ENCODE results near the gene CDH4.

The CDH4 gene

GRCh38 chr20:61600016-61600415, 348.0 kb downstream of the CDH4 start:
- Histone ChIP-seq H3K4me1 (ENCODE audit: control insufficient read depth in 2 of 2, insufficient read depth in 2 of 2, low read length in 2 of 2) (no peaks in the 10 kb centered on the region), H3K4me3 (ENCODE audit: low read length in 2 of 2) (no peak overlapping the region), H3K36me3 (ENCODE audit: control insufficient read depth in 2 of 2, insufficient read depth in 2 of 2, low read length in 2 of 2) (no peaks in the 10 kb centered on the region), H3K9me3 (ENCODE audit: control insufficient read depth in 2 of 2, low read length in 2 of 2) (peaks cover 0 to 6% of the 10 kb centered on the region in 2 donors), H3K27me3 (ENCODE audit: control insufficient read depth in 2 of 2, insufficient read depth in 2 of 2, low read length in 2 of 2) (no peaks in the 10 kb centered on the region), H3K9ac (ENCODE audit: low read depth in 1 of 2, low read length in 2 of 2) (no peak overlapping the region), H3K27ac (ENCODE audit: low read depth in 2 of 2, low read length in 2 of 2) (no peak overlapping the region)

GRCh38 chr20:61601361-61601760, 349.3 kb downstream of the CDH4 start:
- H3K9ac ChIP-seq (ENCODE audit: low read depth in 1 of 2, low read length in 2 of 2), result no peak overlapping the region

GRCh38 chr20:61601853-61602252, 349.8 kb downstream of the CDH4 start:
- H3K9ac ChIP-seq (ENCODE audit: low read depth in 1 of 2, low read length in 2 of 2), result no peak overlapping the region
- H3K4me1 ChIP-seq (ENCODE audit: control insufficient read depth in 2 of 2, insufficient read depth in 2 of 2, low read length in 2 of 2), result no peaks in the 10 kb centered on the region
- no peak overlapping the region for H3K27ac ChIP-seq (ENCODE audit: low read depth in 2 of 2, low read length in 2 of 2)
- H3K36me3 ChIP-seq (ENCODE audit: control insufficient read depth in 2 of 2, insufficient read depth in 2 of 2, low read length in 2 of 2), result no peaks in the 10 kb centered on the region
- H3K9me3 ChIP-seq (ENCODE audit: control insufficient read depth in 2 of 2, low read length in 2 of 2), result peaks cover 0 to 2% of the 10 kb centered on the region in 2 donors
- H3K27me3 ChIP-seq (ENCODE audit: control insufficient read depth in 2 of 2, insufficient read depth in 2 of 2, low read length in 2 of 2), result no peaks in the 10 kb centered on the region
- no peak overlapping the region for H3K4me3 ChIP-seq (ENCODE audit: low read length in 2 of 2)

More at GRCh38 chr20:61601361-61601760, 349.3 kb downstream of the CDH4 start:
- Histone ChIP-seq H3K36me3 (ENCODE audit: control insufficient read depth in 2 of 2, insufficient read depth in 2 of 2, low read length in 2 of 2) (no peaks in the 10 kb centered on the region), H3K4me1 (ENCODE audit: control insufficient read depth in 2 of 2, insufficient read depth in 2 of 2, low read length in 2 of 2) (no peaks in the 10 kb centered on the region), H3K27me3 (ENCODE audit: control insufficient read depth in 2 of 2, insufficient read depth in 2 of 2, low read length in 2 of 2) (no peaks in the 10 kb centered on the region), H3K4me3 (ENCODE audit: low read length in 2 of 2) (no peak overlapping the region), H3K27ac (ENCODE audit: low read depth in 2 of 2, low read length in 2 of 2) (no peak overlapping the region), H3K9me3 (ENCODE audit: control insufficient read depth in 2 of 2, low read length in 2 of 2) (peaks cover 0 to 4% of the 10 kb centered on the region in 2 donors)

- Histone ChIP-seq H3K9me3 (ENCODE audit: control insufficient read depth in 2 of 2, low read length in 2 of 2) (peaks cover 0 to 2% of the 10 kb centered on the region in 2 donors), H3K27ac (ENCODE audit: low read depth in 2 of 2, low read length in 2 of 2) (no peak overlapping the region), H3K36me3 (ENCODE audit: control insufficient read depth in 2 of 2, insufficient read depth in 2 of 2, low read length in 2 of 2) (no peaks in the 10 kb centered on the region), H3K4me3 (ENCODE audit: low read length in 2 of 2) (no peak overlapping the region), H3K4me1 (ENCODE audit: control insufficient read depth in 2 of 2, insufficient read depth in 2 of 2, low read length in 2 of 2) (no peaks in the 10 kb centered on the region), H3K9ac (ENCODE audit: low read depth in 1 of 2, low read length in 2 of 2) (no peak overlapping the region), H3K27me3 (ENCODE audit: control insufficient read depth in 2 of 2, insufficient read depth in 2 of 2, low read length in 2 of 2) (no peaks in the 10 kb centered on the region)
Measured at GRCh38 chr20:61603715-61604114, 351.7 kb downstream of the CDH4 start.

- H3K27me3 ChIP-seq (ENCODE audit: control insufficient read depth in 2 of 2, insufficient read depth in 2 of 2, low read length in 2 of 2), result no peaks in the 10 kb centered on the region
- no peak overlapping the region for H3K27ac ChIP-seq (ENCODE audit: low read depth in 2 of 2, low read length in 2 of 2)
- no peak overlapping the region for H3K9ac ChIP-seq (ENCODE audit: low read depth in 1 of 2, low read length in 2 of 2)
- H3K9me3 ChIP-seq (ENCODE audit: control insufficient read depth in 2 of 2, low read length in 2 of 2), result peaks cover 0 to 2% of the 10 kb centered on the region in 2 donors
- H3K4me1 ChIP-seq (ENCODE audit: control insufficient read depth in 2 of 2, insufficient read depth in 2 of 2, low read length in 2 of 2), result no peaks in the 10 kb centered on the region
- H3K4me3 ChIP-seq (ENCODE audit: low read length in 2 of 2), result no peak overlapping the region
- no peaks in the 10 kb centered on the region for H3K36me3 ChIP-seq (ENCODE audit: control insufficient read depth in 2 of 2, insufficient read depth in 2 of 2, low read length in 2 of 2)
Measured at GRCh38 chr20:61604549-61604948, 352.5 kb downstream of the CDH4 start.

- Histone ChIP-seq H3K9me3 (ENCODE audit: control insufficient read depth in 2 of 2, low read length in 2 of 2) (peaks cover 0 to 2% of the 10 kb centered on the region in 2 donors), H3K4me1 (ENCODE audit: control insufficient read depth in 2 of 2, insufficient read depth in 2 of 2, low read length in 2 of 2) (no peaks in the 10 kb centered on the region), H3K27me3 (ENCODE audit: control insufficient read depth in 2 of 2, insufficient read depth in 2 of 2, low read length in 2 of 2) (no peaks in the 10 kb centered on the region), H3K27ac (ENCODE audit: low read depth in 2 of 2, low read length in 2 of 2) (no peak overlapping the region), H3K36me3 (ENCODE audit: control insufficient read depth in 2 of 2, insufficient read depth in 2 of 2, low read length in 2 of 2) (no peaks in the 10 kb centered on the region), H3K4me3 (ENCODE audit: low read length in 2 of 2) (no peak overlapping the region), H3K9ac (ENCODE audit: low read depth in 1 of 2, low read length in 2 of 2) (no peak overlapping the region)
Measured at GRCh38 chr20:61605283-61605682, 353.2 kb downstream of the CDH4 start.

GRCh38 chr20:61605862-61606557, 353.9 kb downstream of the CDH4 start:
- H3K27me3 ChIP-seq (ENCODE audit: control insufficient read depth in 2 of 2, insufficient read depth in 2 of 2, low read length in 2 of 2), result no peaks in the 10 kb centered on the region
- no peak overlapping the region for H3K27ac ChIP-seq (ENCODE audit: low read depth in 2 of 2, low read length in 2 of 2)
- no peaks in the 10 kb centered on the region for H3K4me1 ChIP-seq (ENCODE audit: control insufficient read depth in 2 of 2, insufficient read depth in 2 of 2, low read length in 2 of 2)
- H3K9me3 ChIP-seq (ENCODE audit: control insufficient read depth in 2 of 2, low read length in 2 of 2), result peaks cover 0 to 2% of the 10 kb centered on the region in 2 donors
- H3K36me3 ChIP-seq (ENCODE audit: control insufficient read depth in 2 of 2, insufficient read depth in 2 of 2, low read length in 2 of 2), result no peaks in the 10 kb centered on the region
- no peak overlapping the region for H3K9ac ChIP-seq (ENCODE audit: low read depth in 1 of 2, low read length in 2 of 2)
- H3K4me3 ChIP-seq (ENCODE audit: low read length in 2 of 2), result no peak overlapping the region

- Histone ChIP-seq H3K9ac (ENCODE audit: low read depth in 1 of 2, low read length in 2 of 2) (no peak overlapping the region), H3K9me3 (ENCODE audit: control insufficient read depth in 2 of 2, low read length in 2 of 2) (peaks cover 0 to 3% of the 10 kb centered on the region in 2 donors), H3K36me3 (ENCODE audit: control insufficient read depth in 2 of 2, insufficient read depth in 2 of 2, low read length in 2 of 2) (no peaks in the 10 kb centered on the region), H3K4me3 (ENCODE audit: low read length in 2 of 2) (no peak overlapping the region), H3K4me1 (ENCODE audit: control insufficient read depth in 2 of 2, insufficient read depth in 2 of 2, low read length in 2 of 2) (no peaks in the 10 kb centered on the region), H3K27ac (ENCODE audit: low read depth in 2 of 2, low read length in 2 of 2) (no peak overlapping the region), H3K27me3 (ENCODE audit: control insufficient read depth in 2 of 2, insufficient read depth in 2 of 2, low read length in 2 of 2) (no peaks in the 10 kb centered on the region)
Measured at GRCh38 chr20:61608275-61609085, 356.4 kb downstream of the CDH4 start.

- H3K36me3 ChIP-seq (ENCODE audit: control insufficient read depth in 2 of 2, insufficient read depth in 2 of 2, low read length in 2 of 2), result no peaks in the 10 kb centered on the region
- no peak overlapping the region for H3K4me3 ChIP-seq (ENCODE audit: low read length in 2 of 2)
- no peaks in the 10 kb centered on the region for H3K27me3 ChIP-seq (ENCODE audit: control insufficient read depth in 2 of 2, insufficient read depth in 2 of 2, low read length in 2 of 2)
- no peak overlapping the region for H3K27ac ChIP-seq (ENCODE audit: low read depth in 2 of 2, low read length in 2 of 2)
- H3K4me1 ChIP-seq (ENCODE audit: control insufficient read depth in 2 of 2, insufficient read depth in 2 of 2, low read length in 2 of 2), result no peaks in the 10 kb centered on the region
- H3K9ac ChIP-seq (ENCODE audit: low read depth in 1 of 2, low read length in 2 of 2), result no peak overlapping the region
- H3K9me3 ChIP-seq (ENCODE audit: control insufficient read depth in 2 of 2, low read length in 2 of 2), result peaks cover 0 to 2% of the 10 kb centered on the region in 2 donors
Measured at GRCh38 chr20:61609461-61609860, 357.4 kb downstream of the CDH4 start.

- Histone ChIP-seq H3K27ac (ENCODE audit: low read depth in 2 of 2, low read length in 2 of 2) (no peak overlapping the region), H3K9me3 (ENCODE audit: control insufficient read depth in 2 of 2, low read length in 2 of 2) (peaks cover 0 to 2% of the 10 kb centered on the region in 2 donors), H3K4me3 (ENCODE audit: low read length in 2 of 2) (no peak overlapping the region), H3K9ac (ENCODE audit: low read depth in 1 of 2, low read length in 2 of 2) (no peak overlapping the region), H3K27me3 (ENCODE audit: control insufficient read depth in 2 of 2, insufficient read depth in 2 of 2, low read length in 2 of 2) (no peaks in the 10 kb centered on the region), H3K4me1 (ENCODE audit: control insufficient read depth in 2 of 2, insufficient read depth in 2 of 2, low read length in 2 of 2) (no peaks in the 10 kb centered on the region), H3K36me3 (ENCODE audit: control insufficient read depth in 2 of 2, insufficient read depth in 2 of 2, low read length in 2 of 2) (no peaks in the 10 kb centered on the region)
Measured at GRCh38 chr20:61611401-61612180, 359.5 kb downstream of the CDH4 start.

All from mucosa of rectum (tissue), 2 donors.